HepG2 (cell line): ENCODE data around the gene KPNA3. TPM values are rescaled to one million over a fixed set of nuclear protein-coding genes. Genes with fewer than 3 reads are reported as not detected.

Source experiments
- ARHGAP35 ChIP-seq: sonication (generic); formaldehyde crosslinking; IDR thresholded peaks from 2 replicates; pipeline ENCODE4 v1.9.0; 2022; ENCODE audit warnings: mild to moderate bottlenecking, inconsistent platforms, moderate library complexity, missing genetic modification reagents, borderline replicate concordance
- CAMTA2 ChIP-seq: sonication (generic); formaldehyde crosslinking; IDR thresholded peaks from 2 replicates; pipeline ENCODE4 v1.4.0; 2020; ENCODE audit warnings: mild to moderate bottlenecking, missing genetic modification reagents, borderline replicate concordance
- CEBPG ChIP-seq: IDR thresholded peaks from 2 replicates; pipeline ENCODE4 v1.6.1; 2016
- CHD2 ChIP-seq: IDR thresholded peaks from 2 replicates; pipeline ENCODE4 v1.6.1; 2011; ENCODE audit warnings: low read depth, low read length, improper control_type of control experiment
- KLF13 ChIP-seq: sonication (generic); formaldehyde crosslinking; IDR thresholded peaks from 2 replicates; pipeline ENCODE4 v1.4.0; 2020; ENCODE audit warnings: mild to moderate bottlenecking, missing genetic modification reagents
- ZMAT3 ChIP-seq: sonication (generic); formaldehyde crosslinking; conservative IDR thresholded peaks from 2 replicates; pipeline ENCODE4 v1.7.0; 2021; ENCODE audit warnings: missing genetic modification reagents
- ZNF205 ChIP-seq: IDR thresholded peaks from 2 replicates; pipeline ENCODE4 v1.6.1; 2018; ENCODE audit warnings: missing biosample characterization, missing genetic modification reagents
- polyA plus RNA-seq, 8 experiments: library from polyadenylated mRNA; depleted of rRNA in 3 of 8; stranded (reverse) in 7 of 8; unstranded in 1 of 8; fragments of >200 nt; fragmentation: Illumina TruSeq in 4 of 8; extraction: Trizol in 4 of 8; gene quantifications; 2 replicates each; pipeline versions ENCODE4 v1.2.1 to v1.2.3, GENCODE V29; 2011 to 2016; ENCODE audit warnings: low read depth in 4 of 8, missing spikeins in 1 of 8, mixed read lengths in 1 of 8; ENCODE audit not compliant: insufficient read depth in 1 of 8
- total RNA-seq, 5 experiments: library from RNA; depleted of rRNA; stranded (reverse); fragments of >200 nt; fragmentation: Illumina TruSeq; extraction: Trizol; gene quantifications; 2 replicates each; pipeline ENCODE4 v1.2.3, GENCODE V29; 2016; ENCODE audit warnings: low read depth in 1 of 5
- TF ChIP-seq, protein P1 (sequence below), 2 experiments: sonication (generic) in 1 of 2; formaldehyde crosslinking in 1 of 2; IDR thresholded peaks; 2 replicates each; pipeline versions ENCODE4 v1.6.1 to v1.9.0; 2014 to 2022; ENCODE audit warnings: antibody characterized with exemption in 1 of 2, borderline replicate concordance in 1 of 2, inconsistent platforms in 1 of 2, low read depth in 1 of 2, missing genetic modification reagents in 1 of 2
- TF ChIP-seq, protein P2 (sequence below): sonication (generic); formaldehyde crosslinking; IDR thresholded peaks from 2 replicates; pipeline ENCODE4 v1.4.0; 2020; ENCODE audit warnings: mild to moderate bottlenecking, missing genetic modification reagents
- TF ChIP-seq, protein P3 (sequence below): sonication (generic); formaldehyde crosslinking; IDR thresholded peaks from 2 replicates; pipeline ENCODE4 v1.5.0; 2020; ENCODE audit warnings: mild to moderate bottlenecking, missing genetic modification reagents, moderate library complexity
- TF ChIP-seq, protein P4 (sequence below): sonication (generic); formaldehyde crosslinking; IDR thresholded peaks from 2 replicates; pipeline ENCODE4 v1.8.1; 2023; ENCODE audit warnings: mild to moderate bottlenecking, missing genetic modification reagents
- TF ChIP-seq, protein P5 (sequence below): IDR thresholded peaks from 2 replicates; pipeline ENCODE4 v1.6.1; 2018; ENCODE audit warnings: missing genetic modification reagents

KPNA3 gene
- total and polyA plus RNA-seq, 2 of the 13 experiments (the other 11 are each of a cell fraction or from before 2014, with no cell fraction given) = 13.0 to 28.9 TPM

DNA sequence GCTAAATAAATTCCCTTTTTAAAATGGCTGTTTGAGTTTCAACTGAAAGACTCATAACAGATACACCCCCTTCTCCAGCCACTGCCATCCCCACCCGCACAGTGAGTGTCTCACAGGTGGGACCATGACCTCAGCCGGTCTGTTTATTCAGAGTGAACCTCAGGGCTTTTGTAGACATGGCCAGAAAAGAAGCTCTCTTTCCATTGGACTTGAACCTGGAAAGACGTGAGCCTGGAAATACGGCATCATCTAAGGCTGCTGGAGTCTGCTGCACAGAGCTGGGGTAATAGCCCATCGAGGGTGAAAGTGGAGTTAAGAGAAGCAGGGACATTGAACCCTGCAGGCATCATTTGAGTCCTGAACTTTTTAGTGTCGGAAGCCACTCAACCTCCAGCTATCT lies 15.2 kb upstream of the KPNA3 start (continued):
- TF ChIP-seq, protein P1, sequence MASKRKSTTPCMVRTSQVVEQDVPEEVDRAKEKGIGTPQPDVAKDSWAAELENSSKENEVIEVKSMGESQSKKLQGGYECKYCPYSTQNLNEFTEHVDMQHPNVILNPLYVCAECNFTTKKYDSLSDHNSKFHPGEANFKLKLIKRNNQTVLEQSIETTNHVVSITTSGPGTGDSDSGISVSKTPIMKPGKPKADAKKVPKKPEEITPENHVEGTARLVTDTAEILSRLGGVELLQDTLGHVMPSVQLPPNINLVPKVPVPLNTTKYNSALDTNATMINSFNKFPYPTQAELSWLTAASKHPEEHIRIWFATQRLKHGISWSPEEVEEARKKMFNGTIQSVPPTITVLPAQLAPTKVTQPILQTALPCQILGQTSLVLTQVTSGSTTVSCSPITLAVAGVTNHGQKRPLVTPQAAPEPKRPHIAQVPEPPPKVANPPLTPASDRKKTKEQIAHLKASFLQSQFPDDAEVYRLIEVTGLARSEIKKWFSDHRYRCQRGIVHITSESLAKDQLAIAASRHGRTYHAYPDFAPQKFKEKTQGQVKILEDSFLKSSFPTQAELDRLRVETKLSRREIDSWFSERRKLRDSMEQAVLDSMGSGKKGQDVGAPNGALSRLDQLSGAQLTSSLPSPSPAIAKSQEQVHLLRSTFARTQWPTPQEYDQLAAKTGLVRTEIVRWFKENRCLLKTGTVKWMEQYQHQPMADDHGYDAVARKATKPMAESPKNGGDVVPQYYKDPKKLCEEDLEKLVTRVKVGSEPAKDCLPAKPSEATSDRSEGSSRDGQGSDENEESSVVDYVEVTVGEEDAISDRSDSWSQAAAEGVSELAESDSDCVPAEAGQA (IDR thresholded peaks at IDR 0.05; ENCODE audit: low read depth) = no peak
- TF ChIP-seq, protein P1 (CRISPR knock-in tag; IDR thresholded peaks at IDR 0.05; ENCODE audit: borderline replicate concordance) = no peak
- no peak for TF ChIP-seq ZMAT3 (CRISPR knock-in tag)
- TF ChIP-seq KLF13 (CRISPR knock-in tag) = no peak
- TF ChIP-seq ARHGAP35 = no peak
- no peak for TF ChIP-seq CEBPG (CRISPR knock-in tag)
- TF ChIP-seq, protein P2, sequence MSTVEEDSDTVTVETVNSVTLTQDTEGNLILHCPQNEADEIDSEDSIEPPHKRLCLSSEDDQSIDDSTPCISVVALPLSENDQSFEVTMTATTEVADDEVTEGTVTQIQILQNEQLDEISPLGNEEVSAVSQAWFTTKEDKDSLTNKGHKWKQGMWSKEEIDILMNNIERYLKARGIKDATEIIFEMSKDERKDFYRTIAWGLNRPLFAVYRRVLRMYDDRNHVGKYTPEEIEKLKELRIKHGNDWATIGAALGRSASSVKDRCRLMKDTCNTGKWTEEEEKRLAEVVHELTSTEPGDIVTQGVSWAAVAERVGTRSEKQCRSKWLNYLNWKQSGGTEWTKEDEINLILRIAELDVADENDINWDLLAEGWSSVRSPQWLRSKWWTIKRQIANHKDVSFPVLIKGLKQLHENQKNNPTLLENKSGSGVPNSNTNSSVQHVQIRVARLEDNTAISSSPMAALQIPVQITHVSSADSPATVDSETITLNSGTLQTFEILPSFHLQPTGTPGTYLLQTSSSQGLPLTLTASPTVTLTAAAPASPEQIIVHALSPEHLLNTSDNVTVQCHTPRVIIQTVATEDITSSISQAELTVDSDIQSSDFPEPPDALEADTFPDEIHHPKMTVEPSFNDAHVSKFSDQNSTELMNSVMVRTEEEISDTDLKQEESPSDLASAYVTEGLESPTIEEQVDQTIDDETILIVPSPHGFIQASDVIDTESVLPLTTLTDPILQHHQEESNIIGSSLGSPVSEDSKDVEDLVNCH = no peak
- TF ChIP-seq, protein P3, sequence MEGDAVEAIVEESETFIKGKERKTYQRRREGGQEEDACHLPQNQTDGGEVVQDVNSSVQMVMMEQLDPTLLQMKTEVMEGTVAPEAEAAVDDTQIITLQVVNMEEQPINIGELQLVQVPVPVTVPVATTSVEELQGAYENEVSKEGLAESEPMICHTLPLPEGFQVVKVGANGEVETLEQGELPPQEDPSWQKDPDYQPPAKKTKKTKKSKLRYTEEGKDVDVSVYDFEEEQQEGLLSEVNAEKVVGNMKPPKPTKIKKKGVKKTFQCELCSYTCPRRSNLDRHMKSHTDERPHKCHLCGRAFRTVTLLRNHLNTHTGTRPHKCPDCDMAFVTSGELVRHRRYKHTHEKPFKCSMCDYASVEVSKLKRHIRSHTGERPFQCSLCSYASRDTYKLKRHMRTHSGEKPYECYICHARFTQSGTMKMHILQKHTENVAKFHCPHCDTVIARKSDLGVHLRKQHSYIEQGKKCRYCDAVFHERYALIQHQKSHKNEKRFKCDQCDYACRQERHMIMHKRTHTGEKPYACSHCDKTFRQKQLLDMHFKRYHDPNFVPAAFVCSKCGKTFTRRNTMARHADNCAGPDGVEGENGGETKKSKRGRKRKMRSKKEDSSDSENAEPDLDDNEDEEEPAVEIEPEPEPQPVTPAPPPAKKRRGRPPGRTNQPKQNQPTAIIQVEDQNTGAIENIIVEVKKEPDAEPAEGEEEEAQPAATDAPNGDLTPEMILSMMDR (CRISPR knock-in tag) = no peak
- no peak for TF ChIP-seq CAMTA2 (CRISPR knock-in tag)
- 0 out of 2 replicates have a peak, but pooled peaks have one; percentile 30 for TF ChIP-seq ZNF205 (CRISPR knock-in tag)
- no peak for TF ChIP-seq CHD2
- TF ChIP-seq, protein P4, sequence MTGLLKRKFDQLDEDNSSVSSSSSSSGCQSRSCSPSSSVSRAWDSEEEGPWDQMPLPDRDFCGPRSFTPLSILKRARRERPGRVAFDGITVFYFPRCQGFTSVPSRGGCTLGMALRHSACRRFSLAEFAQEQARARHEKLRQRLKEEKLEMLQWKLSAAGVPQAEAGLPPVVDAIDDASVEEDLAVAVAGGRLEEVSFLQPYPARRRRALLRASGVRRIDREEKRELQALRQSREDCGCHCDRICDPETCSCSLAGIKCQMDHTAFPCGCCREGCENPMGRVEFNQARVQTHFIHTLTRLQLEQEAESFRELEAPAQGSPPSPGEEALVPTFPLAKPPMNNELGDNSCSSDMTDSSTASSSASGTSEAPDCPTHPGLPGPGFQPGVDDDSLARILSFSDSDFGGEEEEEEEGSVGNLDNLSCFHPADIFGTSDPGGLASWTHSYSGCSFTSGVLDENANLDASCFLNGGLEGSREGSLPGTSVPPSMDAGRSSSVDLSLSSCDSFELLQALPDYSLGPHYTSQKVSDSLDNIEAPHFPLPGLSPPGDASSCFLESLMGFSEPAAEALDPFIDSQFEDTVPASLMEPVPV (CRISPR knock-in tag) = no peak
- TF ChIP-seq, protein P5, sequence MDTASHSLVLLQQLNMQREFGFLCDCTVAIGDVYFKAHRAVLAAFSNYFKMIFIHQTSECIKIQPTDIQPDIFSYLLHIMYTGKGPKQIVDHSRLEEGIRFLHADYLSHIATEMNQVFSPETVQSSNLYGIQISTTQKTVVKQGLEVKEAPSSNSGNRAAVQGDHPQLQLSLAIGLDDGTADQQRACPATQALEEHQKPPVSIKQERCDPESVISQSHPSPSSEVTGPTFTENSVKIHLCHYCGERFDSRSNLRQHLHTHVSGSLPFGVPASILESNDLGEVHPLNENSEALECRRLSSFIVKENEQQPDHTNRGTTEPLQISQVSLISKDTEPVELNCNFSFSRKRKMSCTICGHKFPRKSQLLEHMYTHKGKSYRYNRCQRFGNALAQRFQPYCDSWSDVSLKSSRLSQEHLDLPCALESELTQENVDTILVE (CRISPR knock-in tag) = no peak
